Esophagus muscularis mucosa (tissue), 3 donors: ENCODE results near the gene LGI1.

Source experiments
- CTCF ChIP-seq, 3 experiments: fragments of 200-600 bp in 2 of 3; fragments of 450-650 bp in 1 of 3; sonication (generic) in 2 of 3; IDR thresholded peaks; one replicate each; pipeline ENCODE4 v1.5.1; 2017 to 2019; ENCODE audit warnings: antibody characterized with exemption in 3 of 3, mild to moderate bottlenecking in 2 of 3, moderate library complexity in 1 of 3
- POLR2AphosphoS5 ChIP-seq, 2 donors: sonication (generic); formaldehyde crosslinking; IDR thresholded peaks; one replicate each; pipeline ENCODE4 v1.6.1; 2017; ENCODE audit warnings: antibody characterized with exemption in 2 of 2

GRCh38 chr10:93751832-93752231, 5.9 kb upstream of the LGI1 start:
- TF ChIP-seq CTCF (IDR thresholded peaks at IDR 0.05) (no peak), POLR2AphosphoS5 (IDR thresholded peaks at IDR 0.05) (peak in 1 of 2 donors; percentile 7)
